Measurements from ENCODE around the gene ATP11C. TPM values are rescaled to one million over a fixed set of nuclear protein-coding genes. Genes with fewer than 3 reads are reported as not detected.
"Not testable (repeated sequence)": the region's sequence is repeated elsewhere in the genome, so short reads cannot be mapped to it uniquely, and the experiment has no call there.

Gene ATP11C
- polyA plus RNA-seq, 1 donor (not counting 4 experiments of a cell fraction or from before 2014, with no cell fraction given): 14.0 TPM

DNA sequence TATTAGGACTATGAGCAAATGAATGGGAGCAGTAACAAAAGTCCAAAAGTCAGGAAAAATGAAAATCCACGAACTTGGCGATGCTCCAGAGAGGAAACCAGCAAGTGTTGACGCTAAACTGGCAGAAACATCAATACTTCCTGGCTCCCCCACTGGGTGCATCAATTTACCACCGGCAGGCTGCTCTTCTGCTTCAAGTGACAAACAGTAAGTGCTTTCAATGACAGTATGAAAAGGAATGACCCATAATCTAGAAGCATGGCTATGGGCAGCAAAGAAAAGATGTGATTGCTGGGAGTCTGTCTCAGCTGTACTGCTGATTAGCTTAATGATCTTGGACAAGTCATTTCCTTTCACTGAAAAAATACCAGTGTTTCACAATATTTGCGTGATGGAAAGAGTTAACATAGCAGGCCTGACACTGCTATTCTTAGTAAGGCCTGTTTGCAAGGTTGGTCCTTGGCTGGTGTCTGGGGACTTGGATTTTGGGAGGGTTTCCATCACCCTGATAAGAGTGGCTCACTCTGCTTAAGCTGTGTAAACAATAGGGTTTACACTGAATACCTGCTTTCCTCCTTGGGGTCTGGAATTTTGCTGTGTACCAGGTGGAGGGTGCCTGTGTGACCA lies 8.7 kb downstream of the ATP11C start:
- Histone ChIP-seq H2AFZ (ENCODE audit: control insufficient read depth, low read length) (no peak overlapping the region), H3K27me3 (ENCODE audit: control insufficient read depth, extremely low read depth, insufficient read depth, low read length) (no peaks in the 10 kb centered on the region), H3K9me3 (ENCODE audit: control insufficient read depth, low read depth, low read length) (no peaks in the 10 kb centered on the region), H3K4me2 (ENCODE audit: control insufficient read depth, extremely low read depth, insufficient read depth, low read depth, low read length) (no peak overlapping the region), H3K36me3 (ENCODE audit: control insufficient read depth in 2 of 2, extremely low read depth in 1 of 2, insufficient read depth in 2 of 2, low read length in 2 of 2) (no peaks in the 10 kb centered on the region), H4K20me1 (ENCODE audit: control insufficient read depth, extremely low read depth, insufficient read depth, low read length) (no peaks in the 10 kb centered on the region), H3K4me1 (ENCODE audit: control insufficient read depth, extremely low read depth, insufficient read depth, low read length) (no peaks in the 10 kb centered on the region), H3K9ac (ENCODE audit: control insufficient read depth, extremely low read depth, insufficient read depth, low read length) (no peak overlapping the region), H3K79me2 (ENCODE audit: control insufficient read depth, insufficient read depth, low read length) (peaks cover 21% of the 10 kb centered on the region), H3K27ac (ENCODE audit: control insufficient read depth, insufficient read depth, low read length) (no peak overlapping the region), H3K4me3 (ENCODE audit: control insufficient read depth in 2 of 3, extremely low read depth in 1 of 3, insufficient read depth in 2 of 3, low read depth in 1 of 3, low read length in 3 of 3) (no peak overlapping the region), H3K9me1 (ENCODE audit: control insufficient read depth, extremely low read depth, insufficient read depth, low read length) (no peaks in the 10 kb centered on the region)
- FAIRE-seq: no peak
- TF ChIP-seq, protein P1, sequence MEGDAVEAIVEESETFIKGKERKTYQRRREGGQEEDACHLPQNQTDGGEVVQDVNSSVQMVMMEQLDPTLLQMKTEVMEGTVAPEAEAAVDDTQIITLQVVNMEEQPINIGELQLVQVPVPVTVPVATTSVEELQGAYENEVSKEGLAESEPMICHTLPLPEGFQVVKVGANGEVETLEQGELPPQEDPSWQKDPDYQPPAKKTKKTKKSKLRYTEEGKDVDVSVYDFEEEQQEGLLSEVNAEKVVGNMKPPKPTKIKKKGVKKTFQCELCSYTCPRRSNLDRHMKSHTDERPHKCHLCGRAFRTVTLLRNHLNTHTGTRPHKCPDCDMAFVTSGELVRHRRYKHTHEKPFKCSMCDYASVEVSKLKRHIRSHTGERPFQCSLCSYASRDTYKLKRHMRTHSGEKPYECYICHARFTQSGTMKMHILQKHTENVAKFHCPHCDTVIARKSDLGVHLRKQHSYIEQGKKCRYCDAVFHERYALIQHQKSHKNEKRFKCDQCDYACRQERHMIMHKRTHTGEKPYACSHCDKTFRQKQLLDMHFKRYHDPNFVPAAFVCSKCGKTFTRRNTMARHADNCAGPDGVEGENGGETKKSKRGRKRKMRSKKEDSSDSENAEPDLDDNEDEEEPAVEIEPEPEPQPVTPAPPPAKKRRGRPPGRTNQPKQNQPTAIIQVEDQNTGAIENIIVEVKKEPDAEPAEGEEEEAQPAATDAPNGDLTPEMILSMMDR (optimal IDR thresholded peaks at IDR 0.05 in 1 of 3, IDR thresholded peaks at IDR 0.05 in 1 of 3, conservative IDR thresholded peaks at IDR 0.05 in 1 of 3; ENCODE audit: extremely low read depth in 1 of 3, insufficient read depth in 2 of 3, low read length in 3 of 3): no peak
- TF ChIP-seq EZH2 (IDR thresholded peaks at IDR 0.05; ENCODE audit: low read length): no peak
- no peak for DNase-seq (ENCODE audit: low read depth, low spot score)
- dilution Hi-C loops (cut with MboI; ENCODE audit: extremely low pct_ligation_motif_present, low sequenced_read_pairs): no loop called here

DNA sequence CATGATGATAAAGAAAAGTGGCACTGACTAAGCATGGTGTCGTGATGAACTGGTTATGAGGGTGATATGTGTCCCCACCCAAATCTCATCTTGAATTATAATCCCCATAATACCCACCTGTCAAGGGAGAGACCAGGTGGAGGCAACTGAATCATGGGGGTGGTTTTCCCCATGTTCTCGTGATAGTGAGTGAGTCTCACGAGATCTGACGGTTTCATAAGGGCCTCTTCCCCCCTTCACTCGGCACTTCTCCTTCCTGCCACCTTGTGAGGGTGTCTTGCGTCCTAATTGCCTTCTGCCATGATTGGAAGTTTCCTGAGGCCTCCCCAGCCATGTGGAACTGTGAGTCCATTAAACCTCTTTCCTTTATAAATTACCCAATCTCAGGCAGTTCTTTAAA lies 11.7 kb downstream of the ATP11C start:
- peaks cover 11% of the 10 kb centered on the region for H3K79me2 ChIP-seq (ENCODE audit: control insufficient read depth, insufficient read depth, low read length)
- H3K4me3 ChIP-seq (ENCODE audit: control insufficient read depth in 2 of 3, extremely low read depth in 1 of 3, insufficient read depth in 2 of 3, low read depth in 1 of 3, low read length in 3 of 3); H3K27me3 ChIP-seq (ENCODE audit: control insufficient read depth, extremely low read depth, insufficient read depth, low read length); H3K36me3 ChIP-seq (ENCODE audit: control insufficient read depth in 2 of 2, extremely low read depth in 1 of 2, insufficient read depth in 2 of 2, low read length in 2 of 2); H2AFZ ChIP-seq (ENCODE audit: control insufficient read depth, low read length); FAIRE-seq; H3K4me1 ChIP-seq (ENCODE audit: control insufficient read depth, extremely low read depth, insufficient read depth, low read length); dilution Hi-C loops (cut with MboI; ENCODE audit: extremely low pct_ligation_motif_present, low sequenced_read_pairs); H3K9ac ChIP-seq (ENCODE audit: control insufficient read depth, extremely low read depth, insufficient read depth, low read length); H3K4me2 ChIP-seq (ENCODE audit: control insufficient read depth, extremely low read depth, insufficient read depth, low read depth, low read length); H3K27ac ChIP-seq (ENCODE audit: control insufficient read depth, insufficient read depth, low read length); DNase-seq (ENCODE audit: low read depth, low spot score); H3K9me1 ChIP-seq (ENCODE audit: control insufficient read depth, extremely low read depth, insufficient read depth, low read length); H4K20me1 ChIP-seq (ENCODE audit: control insufficient read depth, extremely low read depth, insufficient read depth, low read length); H3K9me3 ChIP-seq (ENCODE audit: control insufficient read depth, low read depth, low read length): not testable (repeated sequence)

DNA sequence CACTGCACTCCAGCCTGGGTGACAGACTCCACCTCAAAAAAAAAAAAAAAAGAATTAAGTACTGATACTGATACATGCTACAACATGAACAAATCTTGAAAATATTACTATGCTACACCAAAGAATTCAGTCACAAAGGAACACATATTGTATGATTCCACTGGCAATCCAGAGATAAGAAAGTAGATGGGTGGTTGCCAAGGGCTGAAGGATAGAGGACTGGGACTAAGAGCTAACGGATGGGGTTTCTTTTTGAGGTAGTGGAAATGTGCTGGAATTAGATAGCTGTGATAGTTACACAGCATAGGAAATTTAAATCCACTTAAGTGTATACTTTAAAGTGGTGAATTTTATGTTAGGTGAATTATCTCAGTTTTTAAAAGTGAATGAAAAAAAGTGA lies 12.5 kb downstream of the ATP11C start:
- dilution Hi-C loops (cut with MboI; ENCODE audit: extremely low pct_ligation_motif_present, low sequenced_read_pairs): no loop called here
- H3K79me2 ChIP-seq (ENCODE audit: control insufficient read depth, insufficient read depth, low read length): peaks cover 8% of the 10 kb centered on the region
- H3K27ac ChIP-seq (ENCODE audit: control insufficient read depth, insufficient read depth, low read length): no peak overlapping the region
- no peaks in the 10 kb centered on the region for H3K9me3 ChIP-seq (ENCODE audit: control insufficient read depth, low read depth, low read length)
- H3K4me1 ChIP-seq (ENCODE audit: control insufficient read depth, extremely low read depth, insufficient read depth, low read length): no peaks in the 10 kb centered on the region
- H3K36me3 ChIP-seq (ENCODE audit: control insufficient read depth in 2 of 2, extremely low read depth in 1 of 2, insufficient read depth in 2 of 2, low read length in 2 of 2): no peaks in the 10 kb centered on the region
- no peaks in the 10 kb centered on the region for H3K27me3 ChIP-seq (ENCODE audit: control insufficient read depth, extremely low read depth, insufficient read depth, low read length)
- no peak overlapping the region for H3K9ac ChIP-seq (ENCODE audit: control insufficient read depth, extremely low read depth, insufficient read depth, low read length)
- TF ChIP-seq, protein P1 (optimal IDR thresholded peaks at IDR 0.05 in 1 of 3, IDR thresholded peaks at IDR 0.05 in 1 of 3, conservative IDR thresholded peaks at IDR 0.05 in 1 of 3; ENCODE audit: extremely low read depth in 1 of 3, insufficient read depth in 2 of 3, low read length in 3 of 3): no peak
- no peak for TF ChIP-seq EZH2 (IDR thresholded peaks at IDR 0.05; ENCODE audit: low read length)
- no peaks in the 10 kb centered on the region for H4K20me1 ChIP-seq (ENCODE audit: control insufficient read depth, extremely low read depth, insufficient read depth, low read length)
- no peak overlapping the region for H3K4me3 ChIP-seq (ENCODE audit: control insufficient read depth in 2 of 3, extremely low read depth in 1 of 3, insufficient read depth in 2 of 3, low read depth in 1 of 3, low read length in 3 of 3)
- H2AFZ ChIP-seq (ENCODE audit: control insufficient read depth, low read length): no peak overlapping the region
- DNase-seq (ENCODE audit: low read depth, low spot score) (no peak), FAIRE-seq (no peak)
- H3K9me1 ChIP-seq (ENCODE audit: control insufficient read depth, extremely low read depth, insufficient read depth, low read length): no peaks in the 10 kb centered on the region
- no peak overlapping the region for H3K4me2 ChIP-seq (ENCODE audit: control insufficient read depth, extremely low read depth, insufficient read depth, low read depth, low read length)

Measured in keratinocyte (primary cell).